Renal cortical epithelial cell (primary cell): ENCODE measurements around the gene PLXNA4. TPM values are rescaled to one million over a fixed set of nuclear protein-coding genes. Genes with fewer than 3 reads are reported as not detected.
A peak's percentile ranks its signal among the peaks of the same experiment; 100 is the strongest.
"Not testable (repeated sequence)": the region's sequence is repeated elsewhere in the genome, so short reads cannot be mapped to it uniquely, and the experiment has no call there.

Source experiments
- DNase-seq: peaks from one replicate; pipeline ENCODE4 v3.0.0-alpha.2; 2011; ENCODE audit warnings: low read depth
- total RNA-seq: library from RNA; depleted of rRNA; stranded (reverse); fragments of >200 nt; gene quantifications from 2 replicates; pipeline ENCODE4 v1.2.3, GENCODE V29; 2014

Gene PLXNA4
- total RNA-seq, 1 donor from 2014 or later = 0.05 TPM

DNA sequence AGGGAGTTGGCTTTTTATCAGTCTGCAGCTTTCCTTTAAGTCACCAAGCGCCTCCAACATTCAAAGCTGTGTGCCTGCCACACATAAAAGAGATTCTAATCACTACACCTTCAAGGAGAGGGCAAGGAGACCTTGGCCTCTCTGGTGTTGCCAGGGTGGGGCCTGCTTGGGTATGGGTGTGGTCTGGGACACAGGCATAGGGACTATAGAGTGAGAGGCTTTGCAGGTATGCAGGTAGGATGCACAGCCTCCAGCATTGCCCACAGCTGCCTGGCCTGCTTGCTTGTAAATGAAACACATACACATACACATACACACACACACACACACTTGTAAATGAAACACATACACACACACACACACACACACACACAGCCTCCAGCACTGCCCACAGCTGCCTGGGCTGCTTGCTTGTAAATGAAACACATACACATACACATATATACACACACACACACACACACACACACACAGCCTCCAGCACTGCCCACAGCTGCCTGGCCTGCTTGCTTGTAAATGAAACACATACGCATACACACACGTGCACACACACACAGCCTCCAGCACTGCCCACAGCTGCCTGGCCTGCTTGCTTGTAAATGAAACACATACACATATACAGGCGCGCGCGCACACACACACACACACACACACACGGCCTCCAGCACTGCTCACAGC lies 397.7 kb downstream of the PLXNA4 start:
- DNase-seq = not testable (repeated sequence)

DNA sequence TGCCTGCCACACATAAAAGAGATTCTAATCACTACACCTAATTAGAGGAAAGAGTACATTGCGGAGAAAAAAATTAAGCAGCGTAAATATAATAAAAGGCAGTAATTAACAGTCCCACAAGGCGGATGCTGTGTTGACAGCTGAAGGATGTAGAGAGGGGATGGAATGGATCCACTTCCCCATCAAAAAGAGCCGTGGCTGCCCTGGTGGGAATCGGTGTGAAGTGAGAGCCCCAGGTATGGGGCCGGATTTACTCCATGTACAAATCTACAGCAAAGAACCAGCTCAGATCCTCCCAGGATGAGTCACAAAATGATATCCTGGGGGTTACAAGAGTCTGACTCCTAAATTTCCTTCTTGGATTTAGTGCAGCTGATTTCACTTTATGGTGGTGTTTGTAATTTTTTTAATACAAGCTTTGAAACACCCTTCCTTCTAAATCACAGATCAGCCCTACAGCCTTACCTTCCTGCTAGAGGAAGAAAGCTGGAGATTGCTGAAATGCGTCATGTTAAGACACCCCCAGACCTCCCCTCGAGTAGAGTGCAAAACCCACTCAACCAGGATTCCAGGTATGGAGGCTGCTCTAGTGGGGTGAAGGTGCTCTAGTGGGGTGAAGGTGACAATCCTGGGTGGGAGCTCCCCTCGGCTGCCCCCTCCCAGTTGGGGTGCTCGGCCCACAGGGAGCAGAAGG lies 398.4 kb downstream of the PLXNA4 start:
- no peak for DNase-seq

GRCh38 chr7:132176719-132177118 lies 399.6 kb downstream of the PLXNA4 start:
- DNase-seq = no peak

GRCh38 chr7:132171130-132171576 lies 405.1 kb downstream of the PLXNA4 start:
- no peak for DNase-seq

DNA sequence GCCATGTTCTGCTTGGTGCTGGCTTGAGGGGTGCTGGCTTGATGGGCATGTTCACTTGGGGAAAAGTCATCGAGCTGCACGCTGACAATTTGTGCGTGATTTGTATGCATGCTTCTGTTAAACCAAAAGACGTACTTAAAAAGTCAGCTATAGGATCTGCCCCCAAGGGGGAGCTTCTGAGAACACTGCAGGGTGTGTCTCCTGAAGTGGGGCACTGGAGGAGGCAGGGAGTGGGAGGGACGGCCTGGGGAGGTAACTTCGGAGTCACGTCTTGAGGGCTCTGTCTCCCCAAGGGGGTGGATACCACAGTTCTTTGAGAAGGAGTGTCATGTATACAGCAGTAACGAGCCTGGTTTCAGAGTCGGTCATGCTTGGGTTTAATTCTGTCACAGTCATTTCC lies 406.5 kb downstream of the PLXNA4 start:
- no peak for DNase-seq

- DNase-seq = no peak
Observed at GRCh38 chr7:132168239-132168638, 408.0 kb downstream of the PLXNA4 start.

DNA sequence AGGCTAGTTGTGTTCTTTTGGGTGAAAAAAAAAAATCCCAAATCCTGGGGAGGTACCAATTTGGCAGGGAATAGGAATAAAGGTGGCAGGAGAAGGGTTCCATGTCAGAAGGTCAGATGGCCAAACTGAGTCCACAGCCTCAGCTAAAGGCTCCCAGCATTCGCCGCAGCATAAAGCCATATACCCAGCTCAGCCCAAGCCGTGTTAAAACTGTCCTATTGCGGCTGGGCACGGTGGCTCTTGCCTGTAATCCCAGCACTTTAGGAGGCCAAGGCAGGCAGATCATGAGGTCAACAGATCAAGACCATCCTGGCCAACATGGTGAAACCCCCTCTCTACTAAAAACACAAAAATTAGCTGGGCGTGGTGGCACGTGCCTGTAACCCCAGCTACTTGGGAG lies 410.6 kb downstream of the PLXNA4 start:
- not testable (repeated sequence) for DNase-seq

DNA sequence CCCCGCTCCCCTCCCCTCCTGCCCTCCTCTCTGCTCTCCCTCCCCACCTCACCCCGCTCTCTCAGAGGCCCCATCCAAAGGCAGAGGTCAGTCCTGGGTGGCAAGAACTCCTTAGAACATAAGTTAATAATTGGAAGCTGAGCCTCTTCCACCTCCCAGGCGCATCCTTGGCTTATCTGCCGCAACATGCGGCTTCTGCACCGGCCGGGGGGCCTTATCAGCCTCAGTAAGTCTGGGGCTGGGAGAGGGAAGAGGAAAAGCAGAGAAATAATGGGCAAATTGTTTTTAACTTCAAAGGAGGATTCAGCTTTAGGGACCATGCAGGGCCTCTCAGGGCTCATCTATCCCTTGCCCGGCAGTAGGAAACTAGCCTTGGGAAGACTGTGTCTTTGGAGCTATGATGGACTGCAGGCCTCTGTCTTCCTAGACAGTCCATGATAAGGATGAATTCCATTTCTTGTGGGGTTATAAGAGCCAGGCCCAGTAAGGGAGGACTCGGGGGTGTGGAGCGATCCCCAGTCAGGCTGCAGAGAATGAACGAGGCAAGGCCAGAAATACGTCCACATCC lies 411.6 kb downstream of the PLXNA4 start:
- DNase-seq = no peak

- DNase-seq = no peak
Observed at GRCh38 chr7:132162556-132163144, 413.6 kb downstream of the PLXNA4 start.

DNA sequence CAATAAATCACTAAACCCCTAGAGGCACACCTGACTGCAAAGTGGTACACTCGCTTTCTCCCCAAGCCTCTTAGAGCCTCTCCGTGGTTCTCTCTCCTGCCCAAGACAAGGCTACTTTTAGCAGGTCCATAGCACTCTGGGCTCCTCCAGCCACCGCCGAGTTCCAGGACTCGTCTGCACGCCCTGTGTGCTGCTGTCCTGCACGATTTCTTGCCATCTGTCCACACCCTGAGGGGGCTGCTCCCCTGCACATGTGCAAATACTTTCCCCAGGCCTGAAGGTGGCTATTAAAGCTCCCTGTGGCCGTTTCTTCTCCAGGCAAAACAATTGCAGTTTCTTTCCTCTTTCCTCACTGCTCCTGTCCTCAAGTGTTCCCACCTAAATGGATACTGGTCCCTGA lies 414.3 kb downstream of the PLXNA4 start:
- DNase-seq = no peak

DNA sequence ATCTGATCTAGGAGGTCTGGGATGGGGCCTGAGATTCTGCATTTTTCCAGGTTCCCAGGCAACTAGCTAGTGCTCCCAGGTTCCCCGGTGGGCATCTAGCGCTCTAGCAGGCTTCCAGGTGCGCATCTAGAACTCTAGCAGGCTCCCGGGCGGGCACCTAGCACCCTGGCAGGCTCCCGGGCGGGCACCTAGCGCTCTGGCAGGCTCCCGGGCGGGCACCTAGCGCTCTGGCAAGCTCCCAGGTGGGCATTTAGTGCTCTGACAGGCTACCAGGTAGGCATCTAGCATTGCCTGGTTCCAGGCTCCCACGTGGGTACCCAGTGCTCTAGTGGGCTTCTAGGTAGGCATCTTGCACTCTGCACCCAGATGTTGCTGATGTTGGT lies 414.7 kb downstream of the PLXNA4 start:
- DNase-seq = no peak

DNA sequence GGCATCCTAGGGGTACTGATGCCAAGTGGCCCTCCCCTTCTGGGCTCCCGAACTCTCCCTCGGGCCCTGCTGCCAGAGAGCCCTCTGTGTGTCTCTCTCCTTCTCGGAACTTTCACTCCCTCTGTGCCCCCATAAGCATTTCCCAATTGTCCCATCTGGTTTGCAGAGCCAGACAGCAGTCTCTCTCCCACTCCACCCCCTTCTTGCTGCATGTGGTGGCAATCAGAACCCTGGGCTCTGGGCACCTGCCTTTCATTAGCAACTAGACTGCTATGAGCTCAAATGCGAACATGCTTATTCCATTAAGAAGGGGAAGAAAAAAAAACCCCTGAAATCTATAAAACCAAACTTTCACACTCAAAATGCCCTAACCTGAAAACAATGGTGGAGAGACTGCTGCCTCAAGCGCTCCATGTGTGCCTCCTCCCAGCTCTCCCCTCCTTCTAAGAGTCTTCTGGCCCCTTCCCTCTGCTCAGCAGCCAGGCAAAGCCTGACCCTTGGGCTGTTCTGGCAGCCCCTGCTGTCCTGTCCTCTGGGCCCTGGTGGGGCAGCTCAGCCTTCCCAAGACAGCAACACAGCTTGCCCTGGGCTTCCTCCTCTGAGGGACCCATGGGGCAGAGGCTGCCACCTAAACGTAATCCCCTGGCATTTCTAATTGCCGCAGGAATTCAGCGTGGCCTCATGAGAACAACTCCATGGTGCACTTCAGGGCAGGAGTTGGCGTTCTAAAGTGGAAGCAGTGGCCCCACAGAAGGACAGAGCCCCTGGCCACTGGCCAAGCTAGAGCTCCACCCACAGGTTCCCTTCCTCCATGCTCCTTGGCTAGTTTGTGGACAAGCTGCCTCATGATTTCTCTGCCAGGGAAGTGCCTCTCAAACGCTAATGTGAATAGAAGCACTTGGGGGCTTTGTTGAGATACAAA lies 415.4 kb downstream of the PLXNA4 start:
- DNase-seq = peak; percentile 37

DNA sequence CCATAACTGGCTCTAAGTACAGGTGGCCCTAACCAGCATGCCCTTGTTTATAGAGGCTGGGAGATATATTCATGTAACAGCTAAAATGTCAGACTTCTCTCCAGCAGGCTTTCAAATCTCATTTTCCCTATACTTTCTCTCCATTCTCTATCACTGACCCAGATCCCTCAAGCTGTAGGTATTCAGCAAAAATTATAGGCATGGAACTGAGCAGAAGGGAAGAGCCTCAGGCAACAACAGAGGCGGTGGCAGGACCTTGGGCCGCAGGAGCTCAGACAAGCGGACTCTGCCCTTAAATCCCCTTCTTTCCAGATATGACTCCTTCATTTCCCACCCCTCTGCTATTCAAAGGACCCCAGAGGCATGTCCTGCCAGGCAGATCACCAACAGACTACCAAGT lies 417.4 kb downstream of the PLXNA4 start:
- no peak for DNase-seq

DNA sequence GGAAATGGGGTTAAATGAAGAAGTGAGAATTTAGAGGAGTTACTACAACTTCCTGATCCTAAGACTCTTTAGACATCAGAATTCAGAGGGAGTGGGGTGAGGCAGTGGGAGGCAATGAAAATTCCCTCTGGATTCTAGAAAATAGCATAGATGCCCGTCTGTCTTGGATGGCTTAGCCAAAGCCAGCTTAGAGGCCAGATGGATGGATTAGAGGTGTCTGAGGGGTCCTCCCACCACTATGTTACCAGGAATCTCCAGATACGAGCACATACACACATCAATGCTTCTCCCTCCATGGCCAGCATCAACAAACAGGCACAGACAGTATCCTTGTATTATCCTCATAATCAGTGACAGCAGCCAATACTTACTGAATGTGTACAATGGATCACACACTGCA lies 418.1 kb downstream of the PLXNA4 start:
- no peak for DNase-seq

- DNase-seq = no peak
Observed at GRCh38 chr7:132155715-132156114, 420.6 kb downstream of the PLXNA4 start.

- DNase-seq = no peak
Observed at GRCh38 chr7:132154695-132155471, 421.4 kb downstream of the PLXNA4 start.

- DNase-seq = no peak
Observed at GRCh38 chr7:132154248-132154647, 422.0 kb downstream of the PLXNA4 start.

- DNase-seq = no peak
Observed at GRCh38 chr7:132152131-132152889, 424.0 kb downstream of the PLXNA4 start.

DNA sequence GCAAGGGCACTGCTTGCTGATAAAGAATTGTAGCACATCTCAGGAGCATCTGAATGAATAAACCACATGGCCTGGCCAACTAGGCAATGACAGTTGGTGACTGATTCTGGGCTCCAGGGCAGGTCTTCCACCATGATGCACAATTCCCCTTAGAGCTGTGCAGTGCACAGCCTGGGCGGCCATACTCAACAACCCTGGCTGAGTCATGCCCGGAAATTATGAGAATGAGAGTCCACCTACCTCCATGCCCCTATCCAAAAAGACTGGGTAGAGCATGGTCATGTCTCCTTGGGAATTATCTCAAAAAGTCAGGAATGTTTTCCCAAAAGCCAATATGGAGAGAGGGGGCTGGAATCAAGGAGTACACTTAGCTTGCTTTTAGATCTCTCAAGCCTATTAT lies 425.6 kb downstream of the PLXNA4 start:
- no peak for DNase-seq
